OCI-LY3 (cell line): ENCODE data around the gene SNHG17.
"Not testable (repeated sequence)": the region's sequence is repeated elsewhere in the genome, so short reads cannot be mapped to it uniquely, and the experiment has no call there.

ENCODE experiments used
- H2AFZ ChIP-seq: fragments of 200-600, 300-600 bp; shearing (Covaris generic); 2 replicates; pipeline ENCODE4 v1.6.0; 2014; ENCODE audit warnings: antibody characterized with exemption, low read depth, low read length
- H3K27ac ChIP-seq: fragments of 200-600, 300-600 bp; sonication (generic); 2 replicates; pipeline ENCODE4 v1.5.1; 2014; ENCODE audit warnings: mild to moderate bottlenecking, low read length, moderate library complexity, mixed read lengths
- H3K27me3 ChIP-seq: fragments of 200-600, 300-600 bp; sonication (generic); 2 replicates; pipeline ENCODE4 v1.6.1; 2014; ENCODE audit warnings: low read depth, low read length, mixed read lengths
- H3K36me3 ChIP-seq: fragments of 200-600, 300-600 bp; sonication (generic); replicated peaks from 2 replicates; pipeline ENCODE3; 2014; ENCODE audit warnings: low read depth, low read length, mixed read lengths
- H3K4me1 ChIP-seq: fragments of 300-600, 200-600 bp; sonication (generic); 2 replicates; pipeline ENCODE4 v1.6.1; 2014; ENCODE audit warnings: low read length, mixed read lengths
- H3K4me2 ChIP-seq: fragments of 200-600, 300-600 bp; sonication (generic); 2 replicates; pipeline ENCODE4 v1.6.1; 2014; ENCODE audit warnings: low read length, mixed read lengths
- H3K4me3 ChIP-seq: fragments of 300-600, 200-600 bp; sonication (generic); 2 replicates; pipeline ENCODE4 v1.5.1; 2014; ENCODE audit warnings: antibody characterized with exemption, mild to moderate bottlenecking, low read length, moderate library complexity
- H3K79me2 ChIP-seq: fragments of 300-600, 200-600 bp; shearing (Covaris generic); 2 replicates; pipeline ENCODE4 v1.6.1; 2014; ENCODE audit warnings: mild to moderate bottlenecking, low read length, mixed read lengths
- H3K9ac ChIP-seq: fragments of 300-600, 200-600 bp; shearing (Covaris generic); 2 replicates; pipeline ENCODE4 v1.6.0; 2014; ENCODE audit warnings: mild to moderate bottlenecking, low read length, moderate library complexity
- H3K9me3 ChIP-seq: fragments of 200-600, 300-600 bp; shearing (Covaris generic); 2 replicates; pipeline ENCODE4 v1.6.1; 2014; ENCODE audit warnings: low read length, mixed read lengths; ENCODE audit not compliant: insufficient read depth
- H4K20me1 ChIP-seq: fragments of 200-600, 300-600 bp; sonication (generic); 2 replicates; pipeline ENCODE4 v1.6.1; 2016; ENCODE audit warnings: low read length, mixed read lengths; ENCODE audit not compliant: insufficient read depth
- CTCF ChIP-seq: fragments of 200-600, 300-600 bp; sonication (generic); IDR thresholded peaks from 2 replicates; pipeline ENCODE4 v1.5.1; 2014; ENCODE audit warnings: antibody characterized with exemption, low read length, low read depth
- EZH2phosphoT487 ChIP-seq: fragments of 200-600 bp; shearing (Covaris generic); IDR thresholded peaks from 2 replicates; pipeline ENCODE4 v1.6.1; 2018; ENCODE audit warnings: antibody characterized with exemption, mixed run types, low read depth

SNHG17 gene

GRCh38 chr20:38466171-38466570 is 31.0 kb upstream of the SNHG17 start:
- Histone ChIP-seq H2AFZ (no peak overlapping the region), H3K4me3 (no peak overlapping the region), H3K27ac (no peak overlapping the region), H3K36me3 (no peaks in the 10 kb centered on the region), H3K4me1 (no peaks in the 10 kb centered on the region), H4K20me1 (no peaks in the 10 kb centered on the region), H3K27me3 (peaks cover 8% of the 10 kb centered on the region; the same call in 1 of the 2 replicates), H3K79me2 (no peaks in the 10 kb centered on the region), H3K4me2 (no peak overlapping the region), H3K9ac (no peak overlapping the region), H3K9me3 (no peaks in the 10 kb centered on the region)
- no peak for TF ChIP-seq EZH2phosphoT487

GRCh38 chr20:38461569-38461968 is 26.4 kb upstream of the SNHG17 start:
- not testable (repeated sequence) for H3K27me3 ChIP-seq, H2AFZ ChIP-seq, H4K20me1 ChIP-seq, H3K79me2 ChIP-seq, H3K27ac ChIP-seq, H3K4me1 ChIP-seq, H3K9me3 ChIP-seq, H3K36me3 ChIP-seq, H3K4me2 ChIP-seq, H3K4me3 ChIP-seq, H3K9ac ChIP-seq

DNA sequence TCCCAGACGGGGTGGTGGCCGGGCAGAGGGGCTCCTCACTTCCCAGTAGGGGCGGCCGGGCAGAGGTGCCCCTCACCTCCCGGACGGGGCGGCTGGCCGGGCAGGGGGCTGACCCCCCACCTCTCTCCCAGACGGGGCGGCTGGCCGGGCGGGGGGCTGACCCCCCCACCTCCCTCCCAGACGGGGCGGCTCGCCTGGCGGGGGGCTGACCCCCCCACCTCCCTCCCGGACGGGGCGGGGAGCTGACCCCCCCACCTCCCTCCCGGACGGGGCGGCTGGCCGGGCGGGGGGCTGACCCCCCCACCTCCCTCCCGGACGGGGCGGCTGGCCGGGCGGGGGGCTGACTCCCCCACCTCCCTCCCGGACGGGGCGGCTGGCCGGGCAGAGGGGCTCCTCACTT is 26.0 kb upstream of the SNHG17 start:
- H3K4me3 ChIP-seq, H3K9ac ChIP-seq, H3K36me3 ChIP-seq, H2AFZ ChIP-seq, H3K79me2 ChIP-seq, H3K27me3 ChIP-seq, H3K4me1 ChIP-seq, H3K27ac ChIP-seq, H3K4me2 ChIP-seq, H4K20me1 ChIP-seq, H3K9me3 ChIP-seq: not testable (repeated sequence)

DNA sequence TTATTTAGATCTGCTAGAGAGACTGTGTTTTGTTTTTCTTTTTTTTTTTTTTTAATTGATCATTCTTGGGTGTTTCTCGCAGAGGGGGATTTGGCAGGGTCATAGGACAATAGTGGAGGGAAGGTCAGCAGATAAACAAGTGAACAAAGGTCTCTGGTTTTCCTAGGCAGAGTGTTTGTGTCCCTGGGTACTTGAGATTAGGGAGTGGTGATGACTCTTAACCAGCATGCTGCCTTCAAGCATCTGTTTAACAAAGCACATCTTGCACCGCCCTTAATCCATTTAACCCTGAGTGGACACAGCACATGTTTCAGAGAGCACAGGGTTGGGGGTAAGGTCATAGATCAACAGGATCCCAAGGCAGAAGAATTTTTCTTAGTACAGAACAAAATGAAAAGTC is 25.5 kb upstream of the SNHG17 start:
- not testable (repeated sequence) for H3K4me3 ChIP-seq, H3K9me3 ChIP-seq, H4K20me1 ChIP-seq, H3K27me3 ChIP-seq, H3K4me2 ChIP-seq, H3K4me1 ChIP-seq, H2AFZ ChIP-seq, H3K27ac ChIP-seq, H3K9ac ChIP-seq, H3K36me3 ChIP-seq, H3K79me2 ChIP-seq

- no peaks in the 10 kb centered on the region for H3K4me1 ChIP-seq
- H3K27me3 ChIP-seq, result no peaks in the 10 kb centered on the region
- H3K4me3 ChIP-seq, result no peak overlapping the region
- no peaks in the 10 kb centered on the region for H3K36me3 ChIP-seq
- no peak overlapping the region for H3K27ac ChIP-seq
- H2AFZ ChIP-seq, result no peak overlapping the region
- no peaks in the 10 kb centered on the region for H3K79me2 ChIP-seq
- no peaks in the 10 kb centered on the region for H3K9me3 ChIP-seq
- no peak for TF ChIP-seq EZH2phosphoT487
- no peak overlapping the region for H3K9ac ChIP-seq
- no peak overlapping the region for H3K4me2 ChIP-seq
- H4K20me1 ChIP-seq, result no peaks in the 10 kb centered on the region
Observed at GRCh38 chr20:38460040-38460623, 25.0 kb upstream of the SNHG17 start.

DNA sequence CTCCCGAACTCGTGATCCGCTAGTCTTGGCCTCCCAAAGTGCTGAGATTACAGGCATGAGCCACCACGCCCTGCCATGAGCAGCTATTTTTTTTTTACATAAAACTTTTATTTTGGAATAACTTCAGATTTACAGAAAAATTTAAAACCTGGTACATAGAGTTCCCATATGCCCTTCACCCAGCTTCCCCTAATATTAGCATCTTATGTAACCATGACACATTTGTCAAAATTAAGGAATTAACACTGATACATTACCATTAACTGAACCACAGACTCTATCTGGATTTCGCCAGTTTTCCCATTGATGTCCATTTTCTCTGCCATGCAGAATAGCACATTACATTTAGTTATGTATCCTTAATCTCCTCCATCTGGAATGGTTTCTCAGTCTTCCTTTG is 23.2 kb upstream of the SNHG17 start:
- no peak overlapping the region for H3K4me2 ChIP-seq
- H2AFZ ChIP-seq, result no peak overlapping the region
- no peaks in the 10 kb centered on the region for H3K9me3 ChIP-seq
- H3K27me3 ChIP-seq, result no peaks in the 10 kb centered on the region
- H3K36me3 ChIP-seq, result no peaks in the 10 kb centered on the region
- H3K79me2 ChIP-seq, result no peaks in the 10 kb centered on the region
- no peak for TF ChIP-seq CTCF
- no peak for TF ChIP-seq EZH2phosphoT487
- no peak overlapping the region for H3K4me3 ChIP-seq
- H3K4me1 ChIP-seq, result peaks cover 4% of the 10 kb centered on the region; the same call in 1 of the 2 replicates
- no peak overlapping the region for H3K9ac ChIP-seq
- no peaks in the 10 kb centered on the region for H4K20me1 ChIP-seq
- H3K27ac ChIP-seq, result no peak overlapping the region
